Neural progenitor cell (in vitro differentiated cells): Measurements from ENCODE around the gene TMEM219.

ENCODE experiments used
- EZH2 ChIP-seq: fragments of 200-600 bp; sonication (generic); IDR thresholded peaks from 2 replicates; pipeline ENCODE4 v1.6.1; 2017; ENCODE audit warnings: antibody characterized with exemption, mild to moderate bottlenecking, moderate library complexity
- TF ChIP-seq, protein P1 (sequence below): fragments of 200-600 bp; sonication (generic); IDR thresholded peaks from 2 replicates; pipeline ENCODE4 v1.5.1; 2017; ENCODE audit warnings: antibody characterized with exemption, mild to moderate bottlenecking

DNA sequence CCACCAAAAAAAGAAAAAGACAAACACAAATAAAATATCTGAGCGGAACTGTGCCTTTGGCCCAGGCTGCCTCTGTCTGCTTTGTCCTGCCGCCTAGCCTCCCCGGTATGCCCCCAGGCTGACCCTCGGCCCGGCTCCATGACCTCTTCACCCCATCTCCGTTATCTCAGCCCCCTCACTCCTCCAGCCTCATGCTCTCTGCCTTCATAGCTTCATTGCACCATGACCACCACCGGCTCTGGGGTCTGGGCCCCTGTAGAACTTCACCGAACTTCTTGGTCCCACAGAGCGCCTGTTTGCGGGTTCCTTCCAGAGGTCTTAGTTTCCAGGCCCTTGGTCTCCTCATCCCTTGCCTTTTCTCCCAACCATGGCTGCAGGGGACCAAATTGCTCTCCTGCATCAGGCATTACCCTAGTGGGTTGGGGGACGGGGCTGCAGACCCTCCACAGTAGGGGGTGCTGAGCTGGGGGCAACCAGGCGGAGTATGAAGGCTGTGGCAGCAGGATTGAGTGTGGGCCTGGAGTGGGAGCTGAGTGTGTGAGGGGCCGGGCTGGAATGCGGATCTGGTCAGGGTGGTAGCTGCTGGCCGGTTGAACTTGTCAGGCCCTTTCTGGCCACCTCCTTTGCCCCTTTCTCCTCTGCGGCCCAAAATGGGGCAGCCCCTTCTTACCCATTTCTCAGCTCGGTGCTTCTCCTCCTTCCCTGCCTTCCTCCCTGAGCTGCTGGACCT lies 26.6 kb downstream of the TMEM219 start:
- TF ChIP-seq, protein P1, sequence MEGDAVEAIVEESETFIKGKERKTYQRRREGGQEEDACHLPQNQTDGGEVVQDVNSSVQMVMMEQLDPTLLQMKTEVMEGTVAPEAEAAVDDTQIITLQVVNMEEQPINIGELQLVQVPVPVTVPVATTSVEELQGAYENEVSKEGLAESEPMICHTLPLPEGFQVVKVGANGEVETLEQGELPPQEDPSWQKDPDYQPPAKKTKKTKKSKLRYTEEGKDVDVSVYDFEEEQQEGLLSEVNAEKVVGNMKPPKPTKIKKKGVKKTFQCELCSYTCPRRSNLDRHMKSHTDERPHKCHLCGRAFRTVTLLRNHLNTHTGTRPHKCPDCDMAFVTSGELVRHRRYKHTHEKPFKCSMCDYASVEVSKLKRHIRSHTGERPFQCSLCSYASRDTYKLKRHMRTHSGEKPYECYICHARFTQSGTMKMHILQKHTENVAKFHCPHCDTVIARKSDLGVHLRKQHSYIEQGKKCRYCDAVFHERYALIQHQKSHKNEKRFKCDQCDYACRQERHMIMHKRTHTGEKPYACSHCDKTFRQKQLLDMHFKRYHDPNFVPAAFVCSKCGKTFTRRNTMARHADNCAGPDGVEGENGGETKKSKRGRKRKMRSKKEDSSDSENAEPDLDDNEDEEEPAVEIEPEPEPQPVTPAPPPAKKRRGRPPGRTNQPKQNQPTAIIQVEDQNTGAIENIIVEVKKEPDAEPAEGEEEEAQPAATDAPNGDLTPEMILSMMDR = no peak
- no peak for TF ChIP-seq EZH2
